Measurements from ENCODE around the gene HOXA11. TPM values are rescaled to one million over a fixed set of nuclear protein-coding genes. Genes with fewer than 3 reads are reported as not detected.

Gene HOXA11
- total RNA-seq, 3 donors from 2014 or later (not counting 1 experiment from before 2014, with no cell fraction given), result not detected

- H3K36me3 Mint-ChIP-seq, result no peaks in the 10 kb centered on the region
- H3K4me1 ChIP-seq (ENCODE audit: control insufficient read depth, insufficient read depth, low read length), result peaks cover 35% of the 10 kb centered on the region
- H3K9me3 ChIP-seq (ENCODE audit: control insufficient read depth, insufficient read depth, low read length), result no peaks in the 10 kb centered on the region
- H3K27ac ChIP-seq (ENCODE audit: low read length), result no peak overlapping the region
- no peak for DNase-seq
- peaks cover 8 to 23% of the 10 kb centered on the region in 2 donors for H3K4me1 Mint-ChIP-seq
- peaks cover 36% of the 10 kb centered on the region for H3K27me3 ChIP-seq (ENCODE audit: control insufficient read depth, insufficient read depth, low read length)
- H3K36me3 ChIP-seq (ENCODE audit: control insufficient read depth, insufficient read depth, low read length), result no peaks in the 10 kb centered on the region
- no peak for ATAC-seq
- no peak for TF ChIP-seq CTCF (IDR thresholded peaks at IDR 0.05)
- H3K27ac Mint-ChIP-seq, result no peak overlapping the region
- peaks cover 52 to 55% of the 10 kb centered on the region in 2 donors for H3K27me3 Mint-ChIP-seq (ENCODE audit: low read depth in 2 of 2)
- 93% methylated on average over 10 of the region's 11 CpGs for whole genome bisulfite sequencing (ENCODE audit: insufficient coverage)
- intact Hi-C loops (cut with micrococcal nuclease), result no loop called here
- H3K4me3 Mint-ChIP-seq, result no peak overlapping the region
- no peaks in the 10 kb centered on the region for H3K9me3 Mint-ChIP-seq
- H3K4me3 ChIP-seq (ENCODE audit: low read length), result no peak overlapping the region
Measured at GRCh38 chr7:27145914-27146412, 39.1 kb downstream of the HOXA11 start.

- no peaks in the 10 kb centered on the region for H3K9me3 Mint-ChIP-seq
- H3K27me3 Mint-ChIP-seq (ENCODE audit: low read depth in 2 of 2), result peaks cover 46 to 49% of the 10 kb centered on the region in 2 donors
- no peak overlapping the region for H3K4me3 Mint-ChIP-seq
- Histone ChIP-seq H3K36me3 (ENCODE audit: control insufficient read depth, insufficient read depth, low read length) (no peaks in the 10 kb centered on the region), H3K27me3 (ENCODE audit: control insufficient read depth, insufficient read depth, low read length) (peaks cover 33% of the 10 kb centered on the region), H3K4me1 (ENCODE audit: control insufficient read depth, insufficient read depth, low read length) (peaks cover 30% of the 10 kb centered on the region), H3K4me3 (ENCODE audit: low read length) (no peak overlapping the region), H3K27ac (ENCODE audit: low read length) (no peak overlapping the region), H3K9me3 (ENCODE audit: control insufficient read depth, insufficient read depth, low read length) (no peaks in the 10 kb centered on the region)
- no peaks in the 10 kb centered on the region for H3K36me3 Mint-ChIP-seq
- TF ChIP-seq CTCF (IDR thresholded peaks at IDR 0.05), result no peak
- intact Hi-C loops (cut with micrococcal nuclease), result no loop called here
- H3K4me1 Mint-ChIP-seq, result peaks cover 2 to 17% of the 10 kb centered on the region in 2 donors
- ATAC-seq, result no peak
- H3K27ac Mint-ChIP-seq, result no peak overlapping the region
- 90% methylated on average over 47 of the region's 47 CpGs for WGBS (ENCODE audit: insufficient coverage)
- no peak for DNase-seq
Measured at GRCh38 chr7:27145165-27145913, 39.7 kb downstream of the HOXA11 start.

- H3K9me3 ChIP-seq (ENCODE audit: control insufficient read depth, insufficient read depth, low read length), result no peaks in the 10 kb centered on the region
Measured at GRCh38 chr7:27144781-27145164, 40.3 kb downstream of the HOXA11 start.

More at GRCh38 chr7:27144781-27145164, 40.3 kb downstream of the HOXA11 start:
- no peaks in the 10 kb centered on the region for H3K36me3 Mint-ChIP-seq
- H3K9me3 Mint-ChIP-seq, result no peaks in the 10 kb centered on the region
- Histone ChIP-seq H3K4me1 (ENCODE audit: control insufficient read depth, insufficient read depth, low read length) (peaks cover 26% of the 10 kb centered on the region), H3K27me3 (ENCODE audit: control insufficient read depth, insufficient read depth, low read length) (peaks cover 29% of the 10 kb centered on the region), H3K4me3 (ENCODE audit: low read length) (no peak overlapping the region), H3K36me3 (ENCODE audit: control insufficient read depth, insufficient read depth, low read length) (no peaks in the 10 kb centered on the region), H3K27ac (ENCODE audit: low read length) (no peak overlapping the region)
- ATAC-seq, result no peak
- intact Hi-C loops (cut with micrococcal nuclease), result no loop called here
- peaks cover 44 to 46% of the 10 kb centered on the region in 2 donors for H3K27me3 Mint-ChIP-seq (ENCODE audit: low read depth in 2 of 2)
- TF ChIP-seq CTCF (IDR thresholded peaks at IDR 0.05), result no peak
- no peak overlapping the region for H3K4me3 Mint-ChIP-seq
- H3K4me1 Mint-ChIP-seq, result peaks cover 0 to 14% of the 10 kb centered on the region in 2 donors
- no peak overlapping the region for H3K27ac Mint-ChIP-seq
- 81% methylated on average over 31 of the region's 31 CpGs for WGBS (ENCODE audit: insufficient coverage)
- DNase-seq, result no peak

Data from natural killer cell (primary cell).